GM19463 (cell line): ENCODE measurements around the gene RGS10.

Source experiments
- ATAC-seq: cut with Tn5 transposase; IDR thresholded peaks from one replicate; pipeline ENCODE4 v1.9.1; 2021; ENCODE audit warnings: mild to moderate bottlenecking, moderate library complexity; ENCODE audit not compliant: unreplicated experiment

The RGS10 gene

DNA sequence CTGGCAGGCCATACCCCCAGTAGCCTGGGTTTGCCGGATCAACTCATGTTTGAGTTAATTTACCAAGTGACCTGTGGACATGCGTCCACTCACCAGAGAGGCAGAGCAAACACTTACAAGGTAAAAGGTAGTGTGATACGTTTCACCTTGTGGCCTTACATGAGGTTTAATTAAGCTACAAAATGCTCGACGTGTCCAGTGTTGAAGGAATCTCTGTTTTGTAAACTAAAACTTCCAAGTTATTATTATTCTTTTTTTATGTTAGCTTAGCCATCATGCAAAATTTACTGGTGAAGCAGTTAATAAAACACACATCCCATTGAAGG, 42.9 kb downstream of the RGS10 start:
- no peak for ATAC-seq

DNA sequence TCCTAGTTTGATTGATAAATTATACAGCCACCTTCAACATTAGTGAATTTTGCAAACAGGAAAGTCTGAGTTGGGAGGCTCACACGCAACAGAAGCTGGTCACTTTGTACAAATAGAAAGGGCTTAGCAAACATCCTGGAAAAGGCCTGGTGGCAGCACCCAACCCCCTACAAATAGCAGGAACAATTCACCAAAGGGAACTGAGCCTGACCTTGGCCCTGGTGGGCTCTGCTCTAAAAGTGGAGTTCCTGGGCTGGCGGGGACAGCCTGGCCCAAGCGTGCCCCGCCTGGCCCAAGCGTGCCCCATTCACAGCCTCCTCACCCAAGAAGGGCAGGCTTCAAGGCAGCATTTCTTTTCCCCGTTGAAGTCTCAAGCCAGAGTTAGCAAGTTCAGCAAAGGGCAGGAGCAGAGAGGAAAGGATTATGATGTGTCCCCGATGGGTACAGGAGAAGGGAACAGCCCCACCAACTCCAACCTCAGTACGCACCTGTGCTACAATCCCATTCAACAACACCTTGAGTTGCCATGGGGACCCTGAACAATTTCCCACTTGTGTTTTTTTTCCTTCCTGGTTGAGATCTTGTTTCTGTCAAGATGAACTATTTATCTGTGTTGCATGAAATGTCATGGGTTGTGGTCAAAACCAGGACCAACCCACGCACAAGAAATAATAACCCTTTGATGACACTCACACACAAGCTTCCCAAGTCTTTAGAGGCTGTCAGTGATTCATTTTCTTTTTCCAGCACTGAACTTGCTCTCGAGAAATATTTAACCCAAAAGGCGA, 43.4 kb downstream of the RGS10 start:
- no peak for ATAC-seq

DNA sequence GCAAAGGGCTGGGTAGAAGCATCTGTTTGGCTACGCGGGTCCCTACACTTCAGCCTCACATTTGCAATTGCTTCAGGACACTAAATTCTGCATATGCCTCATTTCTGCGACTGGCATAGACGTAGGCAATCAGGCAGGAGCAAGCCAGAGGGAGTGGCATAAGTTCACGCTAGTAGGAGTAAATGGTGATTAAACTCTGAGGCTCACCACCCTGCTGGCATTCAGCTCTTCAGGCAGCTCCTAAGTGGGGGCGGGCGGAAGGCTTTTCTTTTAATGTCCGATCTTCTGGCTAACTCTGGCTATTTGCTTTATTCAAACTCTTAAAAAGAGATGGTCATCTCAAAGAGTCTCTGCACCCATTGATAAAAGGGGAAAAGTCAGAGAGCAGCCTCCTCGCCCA, 45.3 kb downstream of the RGS10 start:
- ATAC-seq, result no peak

DNA sequence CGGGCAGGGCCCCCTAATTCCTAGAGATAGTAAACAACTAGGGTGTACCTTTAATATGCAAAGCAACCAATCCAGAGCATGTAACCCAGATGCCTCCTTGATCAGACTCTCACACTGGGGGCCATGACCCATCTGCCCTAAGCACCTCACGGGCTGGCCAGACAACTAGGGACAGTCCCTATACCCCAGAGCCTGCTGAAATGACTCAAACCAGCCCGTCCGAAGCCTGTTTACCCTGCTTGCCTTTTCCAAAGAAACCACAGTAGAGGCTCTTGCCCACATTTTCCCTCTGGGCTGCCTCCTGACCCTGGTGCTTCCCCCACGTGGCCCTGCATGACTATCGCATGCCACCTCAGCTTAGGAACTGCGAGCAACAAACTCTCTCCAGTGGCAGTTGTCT, 46.2 kb downstream of the RGS10 start:
- peak; percentile 96 for ATAC-seq

DNA sequence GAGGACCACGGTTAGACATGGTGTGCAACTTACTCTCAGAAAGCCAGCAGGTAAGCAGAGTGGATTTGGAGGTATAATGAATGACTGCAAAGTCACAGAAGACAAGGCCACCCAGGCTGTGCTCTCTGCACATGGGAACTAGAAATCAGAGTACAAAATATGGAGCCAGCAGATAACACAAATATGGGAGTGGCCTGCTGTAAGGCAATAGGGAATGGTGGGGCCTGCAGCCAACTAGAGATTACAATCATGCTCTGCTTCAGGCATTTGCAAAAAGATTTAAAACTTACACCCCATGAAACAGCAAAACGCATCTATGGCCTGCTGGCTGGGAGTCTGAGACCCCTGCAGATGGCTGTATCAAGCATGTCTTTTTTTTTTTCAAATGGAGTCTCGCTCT, 47.0 kb downstream of the RGS10 start:
- ATAC-seq, result no peak

DNA sequence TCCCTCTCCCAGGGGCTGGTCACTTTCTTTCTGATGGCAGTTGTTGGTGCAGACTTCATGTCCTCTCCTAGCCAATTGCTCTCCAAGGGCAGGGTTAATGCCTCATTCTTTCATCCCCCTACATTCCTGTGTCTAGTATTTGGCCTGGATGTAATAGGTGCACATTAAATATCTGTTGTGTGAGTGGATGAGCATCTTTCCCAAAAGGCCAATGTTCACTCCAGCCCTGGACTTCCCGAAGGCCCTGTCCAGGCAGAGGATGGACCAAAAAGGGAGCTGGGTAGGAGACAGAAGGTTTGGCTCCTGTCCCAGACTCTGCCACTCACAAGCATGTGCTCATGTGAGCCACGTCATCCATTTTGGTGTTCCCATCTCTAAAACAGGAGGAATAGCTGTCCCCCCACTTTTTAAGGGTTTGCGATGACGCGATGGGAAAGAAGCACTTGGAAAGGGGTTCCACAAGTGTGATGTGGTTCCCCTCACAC, 47.5 kb downstream of the RGS10 start:
- ATAC-seq, result no peak

DNA sequence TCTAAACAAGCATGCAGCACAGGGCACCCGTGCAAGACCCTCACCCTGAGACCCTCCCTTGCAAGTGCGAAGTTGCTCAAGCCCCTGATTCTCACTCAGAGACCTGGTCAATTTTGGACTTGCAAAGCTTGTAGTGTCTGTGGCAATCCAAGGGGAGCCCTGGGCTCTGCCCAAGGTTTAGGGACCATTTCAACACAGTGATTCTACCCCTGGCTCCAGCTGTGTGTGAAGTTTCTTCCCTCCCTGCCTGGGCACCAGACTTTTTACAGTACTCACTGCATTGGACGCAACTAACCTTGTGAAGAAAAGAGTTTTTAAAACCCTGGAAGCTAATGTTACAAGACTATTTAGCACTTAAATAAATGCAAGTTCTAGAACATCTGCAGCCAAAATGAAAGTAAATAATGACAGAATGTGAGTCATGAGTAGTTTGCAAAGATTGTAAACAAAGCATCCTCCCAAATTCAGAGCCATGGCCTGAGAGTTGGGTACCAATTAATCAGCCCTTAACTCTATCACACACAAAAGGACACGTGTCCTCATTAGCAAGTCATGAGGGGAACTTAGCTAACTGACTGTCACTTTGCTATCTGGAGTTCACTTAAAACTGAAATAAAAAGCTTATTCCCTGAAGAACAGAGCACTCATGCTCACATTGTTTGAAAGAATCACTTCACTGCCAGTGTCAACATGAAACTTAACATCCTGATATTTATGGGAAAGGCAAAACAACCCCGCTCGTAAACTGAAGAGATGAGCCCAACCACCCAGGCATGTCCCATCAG, 48.1 kb downstream of the RGS10 start:
- ATAC-seq, result no peak

DNA sequence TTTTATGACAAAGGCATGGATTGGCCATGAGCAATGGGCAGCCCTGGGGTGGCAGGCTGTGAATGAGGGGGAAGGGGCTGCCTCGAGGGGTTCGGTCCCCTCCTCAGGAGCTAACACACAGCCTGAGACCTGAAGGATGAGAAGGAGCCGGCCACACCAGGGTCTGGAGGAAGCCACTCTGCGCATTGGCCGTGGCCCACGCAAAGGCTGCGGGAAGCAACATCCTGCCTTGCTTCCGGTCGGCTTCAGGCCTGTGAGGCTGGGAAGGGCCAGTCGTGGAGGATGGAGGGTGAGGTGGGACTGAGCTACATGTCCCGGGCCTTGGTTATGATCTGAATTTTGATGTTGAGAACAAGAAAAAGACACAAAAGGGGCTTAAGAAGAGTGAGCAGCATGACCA, 49.4 kb downstream of the RGS10 start:
- ATAC-seq, result no peak

DNA sequence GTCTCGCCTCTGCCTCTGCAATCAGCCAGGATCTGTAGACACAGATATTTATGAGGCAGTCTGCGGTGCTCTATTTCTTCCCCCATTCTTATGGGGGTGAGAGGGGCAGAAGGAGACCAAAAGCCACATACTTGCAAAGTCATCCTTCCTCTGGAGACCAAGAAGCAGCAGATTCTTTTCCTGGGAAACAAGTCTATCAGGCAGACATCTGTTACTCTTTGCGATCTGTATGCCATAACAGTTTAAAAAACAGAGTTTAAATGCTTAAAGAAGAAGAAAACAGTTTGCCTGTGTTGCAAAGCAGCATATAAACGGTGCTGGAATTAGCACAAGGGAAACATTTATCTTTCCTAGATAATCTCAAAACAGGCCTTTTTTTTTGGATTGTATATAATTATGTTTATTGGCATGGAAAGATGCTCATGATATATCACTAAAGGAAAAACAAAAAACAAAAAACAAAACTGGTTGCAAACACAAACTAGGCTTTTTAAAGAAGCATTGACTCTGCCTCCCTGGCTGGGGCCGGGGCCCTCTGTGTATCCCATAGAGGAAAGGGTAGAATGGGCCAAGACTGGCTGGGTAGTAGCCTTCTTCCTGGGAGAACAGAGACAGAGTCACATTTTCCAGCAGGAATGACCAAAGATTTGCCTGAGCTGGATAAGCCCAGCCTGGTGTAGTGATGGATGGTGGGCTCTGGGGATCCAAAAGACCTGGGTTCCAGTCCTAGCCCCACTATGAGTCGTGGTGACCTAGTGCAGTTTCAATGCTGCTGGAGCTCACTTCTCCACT, 50.4 kb downstream of the RGS10 start:
- no peak for ATAC-seq

DNA sequence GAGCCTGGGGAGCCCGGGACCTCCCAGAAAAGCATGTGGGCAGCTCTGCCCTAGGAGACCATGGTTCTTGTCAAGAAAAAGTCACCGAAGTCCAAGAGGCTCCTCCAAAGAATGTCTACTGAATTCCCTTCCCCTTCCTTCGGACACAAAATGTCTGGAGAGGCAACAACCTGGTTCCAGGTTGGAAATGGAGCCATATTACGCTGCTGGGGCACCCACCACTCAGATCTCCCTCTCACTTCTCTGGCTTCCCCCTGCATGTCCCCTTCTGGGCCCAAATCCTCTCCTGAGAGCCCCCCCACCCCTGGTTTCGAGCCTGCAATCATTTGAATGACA, 52.6 kb downstream of the RGS10 start:
- ATAC-seq, result no peak

DNA sequence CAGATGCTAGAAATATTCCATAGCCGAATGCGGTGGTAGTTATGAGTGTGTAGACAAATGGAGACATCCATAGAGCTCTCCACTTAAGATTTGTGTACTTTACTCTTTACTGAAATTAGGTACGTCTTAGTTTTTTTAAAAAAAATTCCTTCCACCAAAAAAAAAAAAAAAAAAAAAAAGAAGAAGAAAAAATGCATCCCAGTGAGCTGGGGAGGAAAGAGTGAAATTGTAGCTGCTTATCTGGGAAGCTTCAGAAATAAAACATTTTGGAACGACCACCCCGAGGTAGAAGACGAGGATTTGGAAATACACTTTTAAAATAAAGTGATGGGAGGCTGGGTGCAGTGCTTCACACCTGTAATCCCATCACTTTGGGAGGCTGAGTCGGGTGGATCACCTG, 53.8 kb downstream of the RGS10 start:
- no peak for ATAC-seq

DNA sequence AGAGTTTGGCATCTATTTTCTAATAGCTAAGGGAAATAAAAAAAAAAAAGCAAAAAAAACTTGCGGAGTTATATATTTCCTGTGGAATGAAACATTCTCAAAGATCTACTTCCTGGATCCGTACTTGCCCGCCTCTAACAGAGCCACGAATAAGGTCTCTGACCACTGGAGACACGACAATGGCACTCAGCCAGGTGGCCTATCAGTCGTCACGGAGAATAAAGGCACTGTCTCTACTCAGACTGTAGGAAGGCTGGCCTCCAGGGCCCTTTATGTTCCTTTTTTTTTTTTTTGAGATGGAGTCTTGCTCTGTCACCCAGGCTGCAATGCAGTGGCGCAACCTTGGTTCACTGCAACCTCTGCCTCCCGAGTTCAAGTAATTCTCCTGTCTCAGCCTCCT, 58.7 kb downstream of the RGS10 start:
- ATAC-seq, result no peak

DNA sequence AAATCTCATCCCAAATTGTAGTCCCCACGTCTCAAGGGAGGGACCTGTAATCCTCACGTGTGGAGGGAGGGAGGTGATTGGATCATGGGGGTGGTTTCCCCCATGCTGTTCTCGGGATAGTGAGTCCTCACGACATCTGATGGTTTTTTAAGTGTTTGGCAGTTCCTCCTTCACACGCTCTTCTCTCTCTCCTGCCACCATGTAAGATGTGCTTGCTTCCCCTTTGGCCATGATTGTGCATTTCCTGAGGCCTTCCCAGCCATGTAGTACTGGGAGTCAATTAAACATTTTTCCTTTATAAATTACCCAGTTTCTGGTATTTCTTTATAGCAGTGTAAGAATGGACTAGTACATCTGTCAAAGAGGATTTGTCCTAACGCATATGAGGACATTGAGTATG, 59.5 kb downstream of the RGS10 start:
- ATAC-seq, result no peak

DNA sequence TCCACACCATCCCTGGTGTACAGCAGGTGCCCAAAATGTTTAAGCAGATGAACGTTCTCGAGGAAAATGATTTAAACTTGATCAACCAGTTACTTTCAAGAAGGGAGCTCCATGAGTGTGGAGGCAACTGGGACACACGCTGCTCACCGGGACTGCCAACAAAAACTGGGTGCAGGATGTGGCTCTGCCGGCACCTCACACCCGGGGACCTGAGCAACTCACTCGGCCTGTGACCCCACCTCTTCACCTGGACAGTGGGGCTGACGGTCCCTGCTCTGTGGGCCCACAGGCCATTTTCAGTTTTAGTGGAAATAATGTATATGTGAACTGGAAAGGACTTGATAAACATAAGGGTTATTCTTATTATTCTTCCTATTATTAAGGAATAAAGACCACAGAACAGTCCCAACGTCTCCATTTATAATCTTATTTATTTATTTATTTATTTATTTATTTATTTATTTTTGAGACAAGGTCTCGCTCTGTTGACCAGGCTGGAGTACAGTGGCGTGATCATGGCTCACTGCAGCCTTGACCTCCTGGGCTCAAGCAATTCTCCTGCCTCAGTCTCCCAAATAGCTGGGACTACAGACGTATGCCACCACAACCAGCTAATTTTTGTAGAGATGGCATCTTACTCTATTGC, 60.6 kb downstream of the RGS10 start:
- ATAC-seq, result no peak

DNA sequence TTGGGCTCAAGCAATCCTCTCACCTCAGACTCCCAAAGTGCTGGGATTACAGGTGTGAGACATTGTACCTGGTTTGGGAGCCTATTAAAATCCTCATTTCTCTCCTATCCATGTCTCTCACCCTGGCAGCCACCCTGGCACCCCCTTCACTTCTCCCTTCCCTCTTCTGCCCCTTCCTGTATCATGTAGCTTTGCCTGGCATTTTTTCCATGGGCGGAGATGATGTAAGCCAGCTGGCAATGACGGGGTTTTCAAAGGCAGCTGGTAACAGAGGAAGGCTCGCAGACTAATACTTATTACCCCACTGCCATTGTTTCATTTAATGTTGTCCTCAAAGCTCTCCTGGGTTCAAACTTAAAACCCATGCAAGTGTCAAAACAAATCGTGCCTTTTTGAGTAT, 61.9 kb downstream of the RGS10 start:
- no peak for ATAC-seq

DNA sequence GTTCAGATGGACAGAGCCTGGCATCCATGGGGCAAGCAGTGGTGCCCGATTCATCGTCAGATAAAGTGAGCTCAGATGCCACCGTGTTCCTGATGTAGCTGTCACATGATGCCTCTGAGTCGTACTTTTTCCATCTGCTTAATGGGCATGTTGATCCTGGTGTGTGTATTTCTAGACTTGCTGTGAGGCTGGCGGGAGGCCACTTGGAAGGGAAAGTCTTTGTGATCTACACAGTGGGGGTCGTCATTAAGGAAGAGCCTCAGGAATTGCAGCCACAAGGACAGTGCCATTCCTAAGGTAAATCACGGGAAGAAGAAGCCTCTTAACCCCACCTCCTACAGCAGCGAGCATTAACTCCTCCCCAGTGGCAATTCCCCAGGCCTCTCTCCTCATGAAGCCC, 63.0 kb downstream of the RGS10 start:
- ATAC-seq, result no peak

DNA sequence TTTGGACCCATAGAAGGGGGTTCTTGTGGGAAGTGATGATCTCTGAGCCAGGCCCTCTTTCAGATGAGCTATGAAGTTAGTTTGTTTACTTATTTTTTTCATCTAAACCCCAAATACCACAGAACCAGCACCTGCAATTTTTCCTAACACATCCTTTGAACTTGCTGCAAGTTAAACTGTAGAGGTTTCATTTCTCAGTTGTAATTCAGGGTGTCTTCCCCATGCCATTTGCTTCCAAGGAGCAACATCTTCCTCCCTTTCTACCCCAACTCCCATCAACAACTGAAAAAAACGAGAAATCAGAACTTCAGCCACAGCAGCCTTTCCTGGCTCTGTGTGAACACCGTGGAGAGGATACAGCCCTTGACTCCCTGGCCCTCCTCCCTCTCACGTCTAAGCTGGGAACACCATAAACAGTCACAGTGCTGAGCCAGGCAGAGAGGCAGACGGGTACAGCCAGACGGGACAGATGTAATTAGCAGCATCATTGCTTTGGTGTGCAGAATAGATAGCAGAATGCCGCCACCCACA, 63.6 kb downstream of the RGS10 start:
- no peak for ATAC-seq

DNA sequence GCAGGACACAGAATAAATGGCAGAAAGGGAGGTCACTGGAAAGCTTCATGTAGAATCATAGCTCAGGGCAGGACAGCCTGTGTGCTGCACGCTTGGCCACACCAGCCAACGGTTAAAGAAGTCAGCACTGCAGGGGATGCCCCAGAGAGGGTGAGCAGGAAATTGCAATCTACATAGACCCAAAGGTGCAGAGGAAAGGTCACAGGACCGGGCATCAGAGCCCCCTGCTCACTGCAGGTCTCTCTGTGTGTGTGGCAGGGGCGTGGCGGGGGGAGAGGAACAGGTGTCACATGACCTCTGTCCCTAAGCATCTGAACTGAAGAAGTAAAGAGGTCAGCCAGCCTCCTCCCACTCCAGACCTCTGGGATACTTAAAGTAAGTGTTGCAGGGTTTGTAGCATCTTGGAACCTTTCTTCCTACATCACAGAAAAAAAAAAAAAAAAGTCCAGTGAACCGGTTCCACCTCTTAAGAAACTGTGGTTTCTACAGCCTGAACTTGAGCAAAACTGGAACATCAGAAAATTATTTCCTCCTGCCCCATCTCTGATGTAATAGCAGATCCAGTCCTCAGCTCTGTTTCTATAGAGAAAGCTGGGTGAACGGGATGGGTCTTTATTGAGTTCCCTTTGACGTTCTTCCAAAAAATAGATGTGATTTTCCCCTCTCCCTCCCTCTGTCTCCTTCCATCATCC, 64.3 kb downstream of the RGS10 start:
- peak; percentile 84 for ATAC-seq

DNA sequence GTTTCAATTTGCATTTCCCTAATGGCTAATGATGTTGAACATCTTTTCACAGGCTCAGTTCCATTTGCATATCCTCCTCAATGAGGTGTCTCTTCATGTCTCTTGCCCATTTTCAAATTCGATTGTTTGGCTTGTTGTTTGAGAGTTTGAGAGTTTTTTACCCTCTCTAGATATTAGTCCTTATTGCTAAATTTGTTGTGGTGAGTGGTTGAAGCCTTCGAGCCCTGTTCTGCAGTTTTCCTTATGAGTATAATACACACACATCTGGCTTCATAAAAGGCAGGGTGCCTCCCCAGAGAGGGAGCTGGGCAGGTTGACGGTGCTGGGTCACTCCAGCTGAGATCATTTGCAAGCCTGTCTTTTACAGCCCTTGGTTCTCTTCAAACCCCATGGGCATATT, 65.1 kb downstream of the RGS10 start:
- peak; percentile 68 for ATAC-seq

DNA sequence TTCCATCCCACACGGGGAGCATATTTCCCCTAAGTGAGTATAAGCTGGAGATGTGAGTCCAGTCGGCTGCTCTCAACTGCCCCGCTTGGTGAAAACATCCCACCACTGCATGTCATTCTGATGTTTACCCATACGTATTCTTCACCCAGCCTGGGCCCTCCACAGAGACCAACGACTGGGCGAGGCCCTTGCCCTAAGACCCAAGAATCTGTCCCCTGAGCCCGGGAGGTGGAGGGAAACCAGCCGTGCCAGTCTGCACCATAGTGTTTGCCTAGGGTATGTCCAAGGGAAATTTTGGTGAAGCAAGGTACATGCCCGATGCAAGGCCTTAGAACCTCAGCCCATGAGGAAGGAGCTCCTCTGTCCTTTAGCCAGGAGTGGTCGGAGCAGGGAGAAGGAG, 67.9 kb downstream of the RGS10 start:
- no peak for ATAC-seq
